NCI-H446 treated with DMSO at 0.1 percent for 48 hours (cell line): Measurements from ENCODE around the gene TSG101.

Source experiments
- DNase-seq: peaks from one replicate; lab custom pipeline; 2025; lab: John Stamatoyannopoulos, UW

TSG101 gene

DNA sequence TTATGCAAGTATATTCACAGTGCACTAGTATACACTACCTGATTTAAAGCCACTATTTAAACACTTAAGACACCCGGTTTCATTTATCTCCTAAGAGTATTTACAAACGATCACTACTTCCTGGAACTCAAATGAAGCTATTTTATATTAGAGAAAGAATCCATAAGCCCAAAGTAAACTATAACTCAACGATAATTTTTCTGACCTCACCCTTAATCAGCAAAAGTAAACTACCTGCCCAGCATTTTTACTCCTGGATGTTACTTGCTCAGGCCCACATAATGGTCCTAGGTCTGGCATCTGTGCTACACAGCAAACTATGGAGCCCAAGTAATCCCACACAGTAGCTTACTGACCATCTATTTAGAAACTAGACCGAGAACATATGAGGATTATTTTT, 33.4 kb downstream of the TSG101 start:
- DNase-seq, result no peak

- no peak for DNase-seq
Measured at GRCh38 chr11:18492888-18493287, 33.9 kb downstream of the TSG101 start.

GRCh38 chr11:18491924-18492323, 34.8 kb downstream of the TSG101 start:
- no peak for DNase-seq

GRCh38 chr11:18490736-18491485, 35.8 kb downstream of the TSG101 start:
- no peak for DNase-seq

GRCh38 chr11:18490319-18490718, 36.4 kb downstream of the TSG101 start:
- no peak for DNase-seq

- no peak for DNase-seq
Measured at GRCh38 chr11:18485913-18486528, 40.7 kb downstream of the TSG101 start.

GRCh38 chr11:18479063-18479462, 47.7 kb downstream of the TSG101 start:
- no peak for DNase-seq

DNA sequence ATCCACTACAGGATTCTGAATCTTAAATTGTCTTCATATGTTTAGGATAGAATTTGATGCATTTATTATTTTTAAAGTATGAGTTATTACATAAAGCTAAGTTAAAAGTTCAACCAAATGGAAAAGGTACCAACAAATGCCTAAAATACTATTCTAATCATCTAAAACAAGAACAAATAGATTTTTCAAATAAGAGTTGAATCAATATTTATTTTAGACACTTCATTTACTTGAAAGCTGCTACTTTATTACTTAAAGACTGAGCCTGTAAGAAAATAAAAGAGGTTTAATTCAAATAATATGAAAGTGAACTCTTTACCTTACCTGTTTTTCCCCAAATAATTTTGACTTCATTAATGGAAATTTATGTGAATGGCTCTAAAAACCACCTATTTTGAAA, 54.2 kb downstream of the TSG101 start:
- no peak for DNase-seq

DNA sequence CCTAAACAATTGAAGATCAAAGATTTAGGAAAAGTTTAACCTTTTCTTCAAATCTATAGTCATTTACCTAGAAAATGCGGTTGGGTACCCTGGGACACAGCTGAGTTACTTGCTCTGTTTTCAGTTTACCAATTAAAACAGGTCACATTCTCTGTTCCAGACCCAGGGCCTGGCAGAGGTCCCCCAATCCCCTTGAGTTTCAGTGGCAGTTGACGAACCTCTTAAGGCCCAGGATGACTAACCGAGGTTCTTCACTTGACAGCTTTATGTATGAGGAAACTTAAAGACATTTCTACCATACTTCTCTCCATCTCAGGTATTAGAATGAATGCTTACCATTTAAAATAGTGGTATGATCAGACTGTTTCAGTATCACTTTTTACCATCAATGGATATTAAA, 54.7 kb downstream of the TSG101 start:
- no peak for DNase-seq

DNA sequence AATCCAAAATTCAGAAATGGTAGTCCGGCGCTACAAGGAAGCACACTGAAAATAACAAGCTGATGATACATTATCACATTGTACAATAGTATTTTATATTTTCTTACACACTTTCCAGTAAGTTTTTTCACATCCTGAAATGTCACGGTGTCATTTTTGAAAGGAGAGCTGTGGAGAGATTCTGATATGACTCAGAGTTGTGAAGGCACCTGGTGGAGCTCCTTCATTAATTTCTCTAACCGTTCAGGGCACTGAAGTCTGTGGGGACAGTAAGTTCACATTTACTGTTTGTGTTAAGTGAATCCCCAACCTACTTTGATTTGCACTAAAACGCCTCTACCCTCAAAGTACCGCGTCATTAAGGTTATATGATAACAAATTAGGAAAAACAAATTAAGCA, 57.8 kb downstream of the TSG101 start:
- DNase-seq, result no peak

GRCh38 chr11:18468059-18468458, 58.7 kb downstream of the TSG101 start:
- DNase-seq, result no peak

DNA sequence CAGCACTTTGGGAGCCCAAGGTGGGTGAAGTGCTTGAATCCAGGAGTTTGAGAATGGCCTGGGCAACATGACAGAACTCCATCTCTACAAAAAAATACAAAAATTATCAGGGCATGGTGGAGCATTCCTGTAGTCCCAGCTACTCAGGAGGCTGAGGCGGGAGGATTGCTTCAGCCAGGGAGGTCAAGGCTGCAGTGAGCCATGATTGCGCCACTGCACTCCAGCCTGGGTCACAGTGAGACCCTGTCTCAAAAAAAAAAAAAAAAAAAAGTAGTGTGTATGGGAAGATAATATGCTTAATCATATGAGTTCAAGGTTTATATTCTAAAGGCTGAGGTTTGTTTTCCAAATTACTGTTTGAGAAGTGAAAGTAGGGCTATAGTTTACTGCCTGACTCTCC, 60.3 kb downstream of the TSG101 start:
- no peak for DNase-seq

- no peak for DNase-seq
Measured at GRCh38 chr11:18463439-18463838, 63.3 kb downstream of the TSG101 start.

DNA sequence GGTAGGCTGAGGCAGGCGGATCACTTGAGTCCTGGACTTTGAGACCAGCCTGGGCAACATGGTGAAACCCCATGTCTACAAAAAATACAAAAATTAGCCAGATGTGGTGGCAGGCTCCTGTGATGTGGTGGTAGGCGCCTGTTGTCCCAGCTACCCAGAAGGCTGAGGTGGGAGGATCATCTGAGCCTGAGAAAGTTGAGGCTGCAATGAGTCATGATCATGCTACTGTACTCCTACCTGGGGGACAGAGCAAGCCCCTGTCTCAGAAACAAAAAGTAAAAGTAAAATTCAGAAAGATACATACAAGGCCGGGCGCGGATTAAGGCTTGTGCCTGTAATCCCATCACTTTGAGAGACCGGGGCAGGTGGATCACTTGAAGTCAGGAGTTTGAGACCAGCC, 64.8 kb downstream of the TSG101 start:
- no peak for DNase-seq

- no peak for DNase-seq
Measured at GRCh38 chr11:18459634-18460033, 67.1 kb downstream of the TSG101 start.

GRCh38 chr11:18457450-18457849, 69.3 kb downstream of the TSG101 start:
- DNase-seq, result no peak

DNA sequence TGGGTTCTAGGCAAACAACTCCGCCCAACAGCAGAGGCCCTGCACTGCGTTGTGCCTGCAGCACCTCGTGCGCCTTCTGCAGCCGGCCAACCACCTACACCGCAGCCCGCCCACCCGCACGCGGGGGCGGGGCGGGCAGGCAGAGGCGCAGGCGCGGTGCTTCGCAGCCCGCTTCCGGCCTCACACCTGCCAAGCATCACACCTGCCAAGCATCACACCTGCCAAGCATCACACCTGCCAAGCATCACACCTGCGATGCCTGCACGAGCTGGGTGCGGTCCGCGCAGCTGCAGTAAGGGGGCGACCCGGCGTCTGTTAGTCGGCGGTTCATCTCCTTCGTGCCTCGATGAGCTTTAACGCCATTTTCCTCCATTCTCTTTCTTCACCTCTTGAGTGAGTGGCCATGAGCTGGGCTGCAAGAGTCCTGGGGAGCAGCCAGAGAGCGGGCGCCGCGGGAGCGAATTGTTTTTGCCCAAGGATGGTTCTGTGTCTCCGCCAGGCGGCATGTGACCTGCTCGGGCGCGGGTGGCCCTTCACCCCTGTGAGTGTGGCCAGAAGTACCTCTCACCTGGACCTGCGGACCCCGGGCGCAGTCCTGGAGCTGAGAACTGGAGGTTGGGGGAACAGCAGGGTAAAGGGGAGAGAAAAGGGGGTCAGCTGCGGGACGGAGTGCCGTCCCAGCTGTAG, 70.9 kb downstream of the TSG101 start, which contains the start of gene LDHAL6A:
LDHAL6A (plus strand) TSS at position 171 of the 687 bp plus-strand sequence. CDS start 825 bp downstream, outside the sequence.
- DNase-seq, result no peak

- no peak for DNase-seq
Measured at GRCh38 chr11:18452927-18453326, 73.8 kb downstream of the TSG101 start.

GRCh38 chr11:18449251-18449650, 77.5 kb downstream of the TSG101 start:
- no peak for DNase-seq

DNA sequence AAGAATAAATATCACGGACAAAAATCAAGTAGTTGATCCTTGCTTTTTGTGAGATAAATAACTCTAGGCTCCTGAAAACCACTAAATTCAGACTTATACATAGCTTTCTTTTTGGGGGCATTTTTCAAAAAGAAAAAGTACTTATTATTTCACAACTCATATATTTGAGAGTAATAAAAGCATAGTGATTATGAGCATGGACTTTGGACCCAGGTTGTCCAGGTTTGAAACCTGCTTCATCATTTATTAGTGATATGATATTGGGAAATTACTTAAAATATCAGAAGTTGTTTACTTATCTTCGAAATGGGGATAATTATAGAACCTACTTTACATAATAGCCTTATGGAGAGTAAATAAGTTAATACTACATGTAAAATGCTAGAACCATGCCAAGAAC, 88.1 kb downstream of the TSG101 start:
- DNase-seq, result no peak
